ENCODE data around the gene PLEKHA7.

Gene PLEKHA7

DNA sequence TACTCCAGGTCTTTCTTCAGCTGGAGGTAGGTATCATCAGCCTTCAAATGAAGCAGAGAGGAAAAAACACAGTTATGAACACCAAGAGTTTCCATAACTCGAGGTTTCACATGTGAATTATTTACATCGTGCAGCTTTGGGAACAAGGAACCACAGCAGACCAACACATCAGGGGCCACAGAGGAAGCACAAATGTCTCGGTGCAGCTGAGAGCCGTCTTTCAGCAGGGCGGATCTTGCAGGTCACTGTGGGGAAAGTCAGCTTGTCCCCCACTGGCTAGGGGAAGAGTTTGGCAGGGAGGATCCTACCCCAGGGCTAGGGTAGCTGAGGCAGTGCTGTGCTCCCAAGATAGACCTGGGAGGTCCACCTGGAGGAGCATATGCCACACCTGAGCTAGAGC, 201.1 kb downstream of the PLEKHA7 start:
- no peak for DNase-seq
- H3K9me3 Mint-ChIP-seq, result no peaks in the 10 kb centered on the region
- no peak overlapping the region for H3K4me3 Mint-ChIP-seq
- H3K36me3 Mint-ChIP-seq (ENCODE audit: low read depth), result no peaks in the 10 kb centered on the region
- H3K27ac Mint-ChIP-seq, result no peak overlapping the region
- no peaks in the 10 kb centered on the region for H3K4me1 Mint-ChIP-seq (ENCODE audit: low read depth)
- no peaks in the 10 kb centered on the region for H3K27me3 Mint-ChIP-seq

DNA sequence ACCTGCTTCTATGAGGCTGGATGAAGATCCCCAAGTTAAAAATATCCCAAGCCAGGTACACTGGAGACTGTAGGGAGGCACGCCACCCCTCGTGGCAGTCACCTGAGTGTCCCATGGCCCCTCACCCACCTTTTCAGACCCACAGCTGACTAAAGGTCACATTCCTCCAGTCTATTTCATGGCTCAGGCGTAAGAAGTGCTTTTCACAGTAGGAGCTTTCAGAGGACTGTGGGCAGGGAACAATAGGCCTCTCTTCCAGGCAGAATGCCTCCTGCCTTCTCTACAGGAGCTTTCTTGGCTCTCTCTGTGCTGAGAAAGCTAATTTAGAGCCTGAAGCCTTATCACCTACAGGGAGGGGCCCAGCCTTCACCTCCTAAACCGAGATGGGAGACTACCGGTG, 201.9 kb downstream of the PLEKHA7 start:
- H3K4me1 Mint-ChIP-seq (ENCODE audit: low read depth), result no peaks in the 10 kb centered on the region
- H3K27me3 Mint-ChIP-seq, result no peaks in the 10 kb centered on the region
- H3K4me3 Mint-ChIP-seq, result no peak overlapping the region
- H3K9me3 Mint-ChIP-seq, result no peaks in the 10 kb centered on the region
- DNase-seq, result no peak
- H3K27ac Mint-ChIP-seq, result no peak overlapping the region
- H3K36me3 Mint-ChIP-seq (ENCODE audit: low read depth), result no peaks in the 10 kb centered on the region

DNA sequence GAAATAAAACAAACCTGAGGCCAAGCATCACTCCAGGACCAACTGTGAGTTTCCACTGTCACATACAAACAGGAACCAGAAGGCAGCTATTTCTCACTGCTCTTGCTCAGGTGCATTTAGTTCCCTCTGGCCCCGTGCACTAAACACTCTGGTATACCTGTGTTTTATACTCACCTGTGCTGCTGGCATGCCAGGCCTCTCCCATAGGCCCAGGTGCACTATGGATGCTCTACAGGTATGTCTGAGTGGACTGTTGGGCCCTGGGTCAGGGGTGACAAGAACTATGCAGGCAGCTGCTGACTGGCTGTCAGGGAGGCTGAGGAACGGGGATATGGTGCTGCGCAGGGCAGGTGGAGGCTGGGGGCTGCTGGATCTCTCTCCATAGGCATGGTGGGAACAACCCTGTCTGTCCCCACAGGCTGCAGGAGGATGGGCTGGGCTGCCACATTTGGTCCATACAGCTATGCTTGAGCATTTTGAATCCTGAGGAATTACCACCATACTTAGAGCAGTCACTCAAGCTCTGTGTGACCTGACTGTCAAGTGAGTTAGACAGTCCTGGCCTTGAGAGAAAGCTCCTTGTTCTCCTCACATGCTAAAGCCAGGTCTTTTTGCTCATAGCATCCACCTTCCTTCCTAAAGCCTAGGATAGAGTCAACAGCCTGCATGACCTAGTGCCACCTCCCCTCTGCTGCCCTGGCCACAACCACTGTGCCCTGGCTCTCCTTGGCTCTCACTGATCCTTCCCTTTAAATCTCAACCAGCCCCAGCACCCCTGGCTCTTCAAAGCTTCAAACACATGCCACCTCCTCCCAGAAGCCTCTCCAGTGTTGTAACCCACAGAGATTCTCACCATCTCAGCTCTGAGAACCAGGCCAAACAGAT, 202.8 kb downstream of the PLEKHA7 start:
- Mint-ChIP-seq H3K4me3 (no peak overlapping the region), H3K4me1 (ENCODE audit: low read depth) (no peaks in the 10 kb centered on the region), H3K27me3 (no peaks in the 10 kb centered on the region), H3K36me3 (ENCODE audit: low read depth) (no peaks in the 10 kb centered on the region), H3K9me3 (no peaks in the 10 kb centered on the region), H3K27ac (no peak overlapping the region)
- DNase-seq, result no peak

DNA sequence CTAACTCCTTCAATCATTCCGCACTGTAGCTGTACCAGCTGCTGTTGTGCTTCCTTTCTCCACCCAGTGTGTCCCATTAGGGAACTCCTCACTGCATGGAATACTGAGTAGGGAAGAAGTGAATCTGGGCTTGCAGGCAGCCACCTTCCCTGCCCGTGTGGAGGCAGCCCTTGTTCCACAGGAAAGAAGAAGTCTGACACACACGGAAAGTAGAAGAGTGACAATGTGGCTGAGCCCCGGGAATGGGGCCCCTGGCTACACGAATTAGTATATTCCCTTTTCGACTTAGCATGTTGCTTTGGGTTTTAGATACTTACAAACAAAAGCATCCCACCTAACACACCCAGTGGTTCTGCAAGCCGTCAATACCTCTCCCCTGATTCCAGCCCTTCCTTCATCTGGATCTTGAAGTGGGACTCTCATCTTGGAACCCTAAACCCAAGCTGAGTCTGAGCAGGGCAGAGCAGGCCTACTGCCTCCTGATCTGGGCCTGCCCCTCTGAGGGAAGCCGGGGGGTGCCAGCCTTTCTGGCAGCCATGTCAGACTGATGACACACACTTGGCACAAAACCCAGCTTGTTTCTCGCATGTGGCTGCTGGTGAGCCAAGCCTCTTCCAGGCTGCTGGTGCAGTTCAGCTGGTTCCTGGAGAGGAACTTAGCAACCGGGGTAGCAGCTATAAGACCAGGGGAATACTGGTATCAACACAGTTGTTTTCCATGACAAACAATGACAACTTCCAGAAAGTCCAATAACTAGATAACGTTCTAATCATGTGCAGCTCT, 204.1 kb downstream of the PLEKHA7 start:
- DNase-seq, result no peak
- H3K4me1 Mint-ChIP-seq (ENCODE audit: low read depth), result peaks cover 2% of the 10 kb centered on the region
- no peak overlapping the region for H3K4me3 Mint-ChIP-seq
- H3K27me3 Mint-ChIP-seq, result no peaks in the 10 kb centered on the region
- no peaks in the 10 kb centered on the region for H3K36me3 Mint-ChIP-seq (ENCODE audit: low read depth)
- H3K27ac Mint-ChIP-seq, result no peak overlapping the region
- H3K9me3 Mint-ChIP-seq, result no peaks in the 10 kb centered on the region

DNA sequence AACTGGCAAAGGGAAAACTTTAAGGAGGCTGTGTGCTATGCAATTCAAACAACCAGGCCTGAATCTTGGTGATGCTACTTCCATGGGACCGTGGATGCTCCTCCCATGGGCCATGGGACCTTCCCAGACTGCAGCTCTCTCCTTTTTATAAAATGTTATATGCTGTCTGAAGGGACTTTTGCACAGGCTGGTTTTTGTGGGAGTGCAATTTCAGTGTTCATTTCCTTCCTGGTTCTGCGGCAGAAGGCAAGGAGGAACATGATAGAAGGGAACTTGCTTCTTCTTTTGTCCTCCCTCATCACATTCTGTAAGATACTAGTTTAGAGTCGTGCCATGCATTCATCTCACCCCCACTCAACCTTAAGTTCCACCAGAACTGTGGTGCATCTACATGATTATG, 206.9 kb downstream of the PLEKHA7 start:
- Mint-ChIP-seq H3K27me3 (no peaks in the 10 kb centered on the region), H3K36me3 (ENCODE audit: low read depth) (no peaks in the 10 kb centered on the region), H3K4me1 (ENCODE audit: low read depth) (peaks cover 2% of the 10 kb centered on the region), H3K27ac (no peak overlapping the region), H3K9me3 (no peaks in the 10 kb centered on the region), H3K4me3 (no peak overlapping the region)
- DNase-seq, result no peak

DNA sequence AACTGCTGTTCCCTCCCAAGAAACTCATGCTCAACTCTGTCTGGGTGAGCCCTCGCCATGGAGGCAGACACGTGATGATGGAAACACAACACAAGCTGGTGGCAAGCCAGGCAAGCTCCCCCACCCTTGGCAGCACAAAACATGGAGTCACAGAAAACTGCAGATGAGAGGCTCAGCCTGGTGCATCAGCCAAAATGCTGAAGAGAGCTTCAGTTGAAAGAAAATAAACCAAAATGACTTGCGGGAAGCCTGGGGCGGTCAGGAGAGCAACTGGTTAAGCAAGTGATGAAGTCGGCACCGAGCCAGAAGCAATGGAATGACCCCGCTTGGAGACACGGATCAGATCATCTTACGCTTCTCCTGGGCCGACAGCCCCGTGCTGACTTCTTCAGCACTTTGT, 207.4 kb downstream of the PLEKHA7 start:
- no peaks in the 10 kb centered on the region for H3K27me3 Mint-ChIP-seq
- H3K9me3 Mint-ChIP-seq, result no peaks in the 10 kb centered on the region
- H3K27ac Mint-ChIP-seq, result no peak overlapping the region
- H3K36me3 Mint-ChIP-seq (ENCODE audit: low read depth), result no peaks in the 10 kb centered on the region
- no peak for DNase-seq
- peaks cover 2% of the 10 kb centered on the region for H3K4me1 Mint-ChIP-seq (ENCODE audit: low read depth)
- no peak overlapping the region for H3K4me3 Mint-ChIP-seq

DNA sequence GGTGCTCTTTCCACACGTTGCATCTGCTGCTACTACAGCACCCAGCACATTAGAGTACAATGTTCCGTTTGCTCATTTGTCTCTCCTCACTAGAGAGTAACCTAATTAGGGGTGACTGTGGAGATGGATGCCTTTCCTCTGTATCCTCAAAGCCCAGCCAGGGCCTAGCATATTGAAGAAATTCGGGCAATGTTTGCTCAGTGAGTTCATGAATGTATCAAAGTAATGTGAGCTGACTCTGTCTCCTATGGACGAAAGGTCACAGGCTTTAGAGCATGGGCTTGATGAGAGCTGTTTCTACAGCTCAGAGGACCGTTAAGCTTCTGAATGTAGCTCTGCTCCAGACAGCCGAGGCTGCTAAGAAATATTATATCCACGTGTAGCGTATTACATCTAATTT, 208.3 kb downstream of the PLEKHA7 start:
- Mint-ChIP-seq H3K36me3 (ENCODE audit: low read depth) (no peaks in the 10 kb centered on the region), H3K27me3 (no peaks in the 10 kb centered on the region), H3K27ac (no peak overlapping the region), H3K4me1 (ENCODE audit: low read depth) (peaks cover 2% of the 10 kb centered on the region), H3K4me3 (no peak overlapping the region), H3K9me3 (no peaks in the 10 kb centered on the region)
- no peak for DNase-seq

DNA sequence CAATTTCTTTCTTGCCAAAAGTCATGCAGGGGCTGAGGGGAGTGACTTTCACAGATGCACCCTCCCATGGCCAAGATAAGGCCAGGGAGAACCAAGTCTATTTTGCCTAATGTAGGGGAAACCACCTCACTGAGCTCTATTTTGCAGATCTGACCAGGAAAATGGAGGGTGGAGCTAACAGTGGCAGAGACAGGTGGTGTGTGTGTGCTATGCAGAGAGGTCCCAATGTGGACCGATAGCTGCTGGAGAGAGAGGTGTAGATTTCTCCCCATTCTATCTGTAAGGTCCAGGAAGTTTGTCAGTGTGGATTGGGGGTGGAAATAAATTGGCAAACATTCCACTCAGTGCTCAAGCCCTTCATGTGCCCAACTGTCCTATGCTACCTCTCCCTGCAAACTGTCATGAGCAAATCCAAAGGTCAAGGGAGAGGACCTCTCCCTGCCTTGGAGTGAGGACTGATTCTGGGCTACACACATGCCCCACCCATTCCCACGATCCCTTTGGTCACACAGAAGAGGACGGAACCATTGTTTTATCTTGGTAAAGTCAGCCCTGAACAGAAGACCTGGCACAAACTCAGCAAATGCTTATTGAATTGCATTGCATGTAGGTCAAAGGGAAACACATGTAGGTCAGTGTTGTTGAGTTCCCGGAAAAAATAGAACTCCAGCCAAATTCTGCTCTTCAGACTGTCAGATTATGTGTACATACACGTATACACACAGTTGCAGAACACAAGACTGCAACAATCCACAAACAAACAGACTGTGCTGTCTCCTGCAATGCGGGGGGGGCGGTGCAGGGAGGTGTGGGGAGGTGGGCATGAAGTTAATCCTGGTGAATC, 209.9 kb downstream of the PLEKHA7 start:
- Mint-ChIP-seq H3K4me1 (ENCODE audit: low read depth) (peaks cover 6% of the 10 kb centered on the region), H3K4me3 (no peak overlapping the region), H3K36me3 (ENCODE audit: low read depth) (no peaks in the 10 kb centered on the region), H3K27ac (no peak overlapping the region), H3K9me3 (no peaks in the 10 kb centered on the region), H3K27me3 (no peaks in the 10 kb centered on the region)
- no peak for DNase-seq

DNA sequence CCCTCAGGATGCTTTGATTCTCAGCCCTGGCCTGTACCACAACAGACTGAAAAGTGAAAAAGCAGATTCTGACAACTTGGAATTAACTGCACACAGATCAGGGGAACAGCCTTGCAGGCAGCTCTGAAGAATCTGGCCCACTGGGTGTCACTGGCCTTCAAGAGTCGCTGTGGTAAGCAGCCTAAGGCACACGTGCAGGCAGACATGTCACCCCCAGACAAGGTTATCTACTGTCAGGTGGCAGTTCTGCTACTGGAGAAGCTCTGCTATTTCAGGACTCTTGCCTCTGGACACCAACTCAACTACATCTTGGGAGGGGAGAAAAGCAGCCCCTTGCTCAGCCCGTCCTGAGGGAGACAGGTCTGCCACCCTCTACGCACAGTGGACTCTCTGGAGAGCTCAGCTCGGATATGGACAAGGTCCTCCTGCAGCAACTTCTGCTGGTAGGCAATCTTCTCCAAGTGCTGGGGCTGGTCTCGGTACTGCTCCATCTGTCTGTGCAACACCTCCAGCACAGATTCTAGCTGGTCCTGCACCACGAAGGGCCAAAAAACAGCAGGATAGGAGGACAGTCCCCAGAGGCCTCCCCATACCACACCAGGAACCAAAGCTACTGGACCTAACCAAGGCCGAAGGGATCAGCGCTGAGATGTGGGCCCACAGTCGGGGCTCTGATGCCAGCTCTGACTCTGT, 212.8 kb downstream of the PLEKHA7 start:
- Mint-ChIP-seq H3K27ac (no peak overlapping the region), H3K36me3 (ENCODE audit: low read depth) (no peaks in the 10 kb centered on the region), H3K4me3 (no peak overlapping the region), H3K27me3 (no peaks in the 10 kb centered on the region), H3K4me1 (ENCODE audit: low read depth) (peaks cover 14% of the 10 kb centered on the region), H3K9me3 (no peaks in the 10 kb centered on the region)
- DNase-seq, result no peak

DNA sequence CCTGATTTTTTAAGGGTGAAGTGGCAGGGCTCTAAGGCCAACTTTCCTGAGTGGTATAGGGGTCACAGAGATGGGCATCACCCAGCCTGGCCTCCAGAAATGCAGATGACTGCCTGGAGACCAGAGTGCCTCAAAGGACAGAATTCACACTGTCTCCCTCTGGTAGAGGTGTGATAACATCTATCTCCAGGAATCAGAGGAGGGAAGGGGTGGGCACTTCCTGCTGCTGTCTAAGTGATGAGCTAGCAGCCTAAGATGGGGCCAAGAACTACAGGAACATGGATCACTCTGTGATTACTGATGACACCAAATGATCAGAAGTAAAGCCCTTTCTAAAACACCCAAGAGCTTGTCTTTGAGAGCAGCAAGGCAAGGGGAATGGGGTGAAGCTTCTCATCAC, 213.8 kb downstream of the PLEKHA7 start:
- Mint-ChIP-seq H3K27me3 (no peaks in the 10 kb centered on the region), H3K4me1 (ENCODE audit: low read depth) (peaks cover 12% of the 10 kb centered on the region), H3K4me3 (no peak overlapping the region), H3K9me3 (no peaks in the 10 kb centered on the region), H3K27ac (no peak overlapping the region), H3K36me3 (ENCODE audit: low read depth) (no peaks in the 10 kb centered on the region)
- no peak for DNase-seq

DNA sequence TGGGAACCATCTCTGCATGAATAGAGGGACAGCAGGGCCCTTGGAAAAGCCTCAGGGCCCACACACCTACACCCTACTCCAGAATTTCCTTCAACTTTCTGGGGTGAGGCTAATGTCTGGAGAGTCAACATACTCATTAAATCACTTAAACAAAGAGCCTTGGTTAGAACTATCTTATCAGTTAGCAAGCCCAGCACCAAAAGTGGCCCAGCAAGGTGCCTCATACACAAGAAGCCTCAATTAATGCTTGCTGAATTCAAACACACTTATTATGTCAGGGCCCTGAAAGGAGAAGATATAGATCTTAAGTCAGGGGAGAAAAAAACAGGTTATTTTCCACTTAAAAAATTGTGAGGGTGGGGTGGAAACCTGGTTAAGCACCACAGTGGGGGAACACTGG, 214.3 kb downstream of the PLEKHA7 start:
- no peak overlapping the region for H3K27ac Mint-ChIP-seq
- no peaks in the 10 kb centered on the region for H3K9me3 Mint-ChIP-seq
- H3K4me3 Mint-ChIP-seq, result no peak overlapping the region
- no peak for DNase-seq
- peaks cover 17% of the 10 kb centered on the region for H3K4me1 Mint-ChIP-seq (ENCODE audit: low read depth)
- no peaks in the 10 kb centered on the region for H3K36me3 Mint-ChIP-seq (ENCODE audit: low read depth)
- H3K27me3 Mint-ChIP-seq, result no peaks in the 10 kb centered on the region

DNA sequence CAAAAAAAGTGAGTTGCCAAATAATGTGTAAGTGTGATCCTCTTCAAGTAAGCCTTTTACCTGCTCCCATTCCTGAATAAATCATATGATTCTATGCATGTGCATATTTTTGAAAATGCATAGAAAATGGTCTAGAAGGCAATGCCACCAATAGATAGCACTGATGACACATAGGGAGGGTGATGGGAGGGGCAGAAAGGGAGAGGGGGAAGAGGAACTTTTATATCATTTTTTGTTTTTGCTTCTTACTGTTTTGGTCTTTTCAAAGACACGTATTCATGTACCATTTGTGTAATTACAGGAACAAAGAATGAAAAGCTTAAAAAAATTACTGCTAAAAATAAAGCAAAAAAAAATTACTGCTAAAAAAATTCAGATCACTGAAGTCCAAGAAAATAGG, 215.0 kb downstream of the PLEKHA7 start:
- Mint-ChIP-seq H3K27ac (no peak overlapping the region), H3K4me3 (no peak overlapping the region), H3K36me3 (ENCODE audit: low read depth) (no peaks in the 10 kb centered on the region), H3K9me3 (no peaks in the 10 kb centered on the region), H3K27me3 (no peaks in the 10 kb centered on the region), H3K4me1 (ENCODE audit: low read depth) (peaks cover 19% of the 10 kb centered on the region)
- DNase-seq, result no peak

DNA sequence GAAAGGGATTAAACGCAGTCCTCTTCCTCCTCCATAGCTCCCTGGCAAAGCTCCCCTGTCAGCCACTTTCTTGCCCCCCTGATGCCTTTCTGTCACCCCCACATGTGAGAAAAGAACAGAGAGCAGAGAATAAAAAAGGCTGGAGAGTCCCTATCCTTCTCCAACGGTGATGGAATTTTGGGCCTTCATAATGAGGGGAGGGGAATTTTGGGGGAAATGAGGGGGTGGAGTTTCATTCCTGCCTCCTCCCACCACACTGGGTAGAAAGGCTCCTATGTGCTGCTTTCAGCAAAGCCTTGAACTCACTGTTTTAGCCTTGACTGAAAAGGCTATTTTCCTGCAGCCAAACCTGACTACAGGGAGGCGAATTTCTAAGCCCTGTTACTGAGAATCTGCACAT, 216.4 kb downstream of the PLEKHA7 start:
- no peaks in the 10 kb centered on the region for H3K36me3 Mint-ChIP-seq (ENCODE audit: low read depth)
- H3K27me3 Mint-ChIP-seq, result no peaks in the 10 kb centered on the region
- no peak for DNase-seq
- H3K27ac Mint-ChIP-seq, result no peak overlapping the region
- no peaks in the 10 kb centered on the region for H3K9me3 Mint-ChIP-seq
- no peak overlapping the region for H3K4me3 Mint-ChIP-seq
- peaks cover 19% of the 10 kb centered on the region for H3K4me1 Mint-ChIP-seq (ENCODE audit: low read depth)

DNA sequence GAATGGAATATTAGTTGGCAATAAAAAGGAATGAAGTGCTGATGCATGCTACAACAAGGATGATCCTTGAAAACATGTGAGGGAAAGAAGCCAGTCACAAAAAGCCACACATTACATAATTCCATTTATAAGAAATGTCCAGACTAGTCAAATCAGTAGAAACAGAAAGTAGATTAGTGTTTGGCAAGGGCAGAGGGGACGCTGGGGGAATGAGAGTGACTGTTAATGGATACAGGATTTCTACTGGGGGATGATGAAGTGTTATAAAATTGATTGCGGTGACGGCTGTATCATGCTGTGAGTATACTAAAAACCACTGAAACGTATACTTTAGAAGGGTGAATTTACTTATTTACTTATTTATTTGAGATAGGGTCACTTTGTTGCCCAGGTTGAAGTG, 217.9 kb downstream of the PLEKHA7 start:
- Mint-ChIP-seq H3K4me3 (no peak overlapping the region), H3K27me3 (no peaks in the 10 kb centered on the region), H3K27ac (no peak overlapping the region), H3K4me1 (ENCODE audit: low read depth) (peaks cover 26% of the 10 kb centered on the region), H3K9me3 (no peaks in the 10 kb centered on the region), H3K36me3 (ENCODE audit: low read depth) (no peaks in the 10 kb centered on the region)
- DNase-seq, result no peak
